HCT116 (cell line): Measurements from ENCODE around the gene CFAP161. TPM values are rescaled to one million over a fixed set of nuclear protein-coding genes. Genes with fewer than 3 reads are reported as not detected.

Source experiments
- total RNA-seq: library from RNA; stranded (reverse); gene quantifications from one replicate; pipeline ENCODE4 v1.2.1, GENCODE V29; 2021; ENCODE audit not compliant: unreplicated experiment

The CFAP161 gene
- total RNA-seq, 1 experiment from 2014 or later = 0.15 TPM

Other genes with a start within 250 kb of the CFAP161 start
- 22.5 TPM for gene MESD, start 144.5 kb upstream of the CFAP161 start, total RNA-seq
- gene TLNRD1, start 133.3 kb upstream of the CFAP161 start, total RNA-seq = 22.5 TPM
- gene IL16, start 62.6 kb downstream of the CFAP161 start, total RNA-seq = 0.81 TPM
- 4.0 TPM for gene STARD5, start 189.9 kb downstream of the CFAP161 start, total RNA-seq
- gene TMC3, start 239.9 kb downstream of the CFAP161 start, total RNA-seq = not detected